T-helper 1 cell (primary cell): ENCODE data around the gene NFATC1.
A peak's percentile ranks its signal among the peaks of the same experiment; 100 is the strongest.
"Not testable (repeated sequence)": the region's sequence is repeated elsewhere in the genome, so short reads cannot be mapped to it uniquely, and the experiment has no call there.

Source experiments
- DNase-seq, 5 donors: peaks; one replicate each; pipeline ENCODE4 v3.0.0-alpha.2; 2012 to 2020

The NFATC1 gene

DNA sequence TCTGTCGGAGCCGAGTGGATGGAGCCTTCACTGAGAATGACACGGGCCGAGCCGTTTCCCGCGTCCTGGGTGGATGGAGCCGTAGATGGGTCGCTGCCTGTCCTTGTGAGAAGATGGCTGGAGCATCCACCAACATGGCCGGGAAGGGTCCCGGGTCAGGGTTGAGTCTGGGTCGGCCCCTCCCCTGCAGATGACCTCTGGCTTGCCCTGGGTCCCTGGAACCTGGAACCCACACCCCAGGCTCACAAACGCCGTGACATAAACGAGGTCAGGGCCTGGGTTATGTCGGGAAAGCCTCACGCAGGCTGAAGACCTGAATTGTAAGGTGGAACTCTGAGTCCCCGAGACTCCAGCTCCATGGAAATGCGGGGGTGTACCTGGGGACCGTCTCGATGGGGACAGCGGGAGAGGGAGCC lies 94.9 kb downstream of the NFATC1 start:
- peak in 1 of 5 donors; percentile 10 for DNase-seq

DNA sequence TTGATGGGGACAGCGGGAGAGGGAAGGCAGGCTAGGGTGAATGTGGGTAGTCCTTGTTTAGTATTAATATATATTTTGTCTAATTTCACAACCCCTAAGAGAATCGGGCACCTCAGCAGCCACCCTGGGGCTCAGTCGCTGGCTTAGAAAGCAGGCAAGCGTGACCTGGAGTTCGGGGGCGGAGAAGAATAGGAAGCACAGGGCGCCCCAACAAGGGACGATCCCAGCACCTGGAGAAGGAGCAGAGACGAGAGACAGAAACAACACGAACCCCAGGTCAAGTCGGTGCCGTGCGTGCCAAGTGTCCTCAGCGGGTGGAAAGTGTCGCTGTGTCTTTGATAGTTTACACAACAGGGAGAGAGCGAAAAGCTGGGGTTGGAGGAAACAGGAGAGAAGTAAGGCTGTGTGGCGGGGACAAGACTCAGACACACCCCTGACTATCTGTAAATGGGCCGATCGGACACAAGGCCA lies 95.4 kb downstream of the NFATC1 start:
- DNase-seq, result peak in 1 of 5 donors; percentile 6

DNA sequence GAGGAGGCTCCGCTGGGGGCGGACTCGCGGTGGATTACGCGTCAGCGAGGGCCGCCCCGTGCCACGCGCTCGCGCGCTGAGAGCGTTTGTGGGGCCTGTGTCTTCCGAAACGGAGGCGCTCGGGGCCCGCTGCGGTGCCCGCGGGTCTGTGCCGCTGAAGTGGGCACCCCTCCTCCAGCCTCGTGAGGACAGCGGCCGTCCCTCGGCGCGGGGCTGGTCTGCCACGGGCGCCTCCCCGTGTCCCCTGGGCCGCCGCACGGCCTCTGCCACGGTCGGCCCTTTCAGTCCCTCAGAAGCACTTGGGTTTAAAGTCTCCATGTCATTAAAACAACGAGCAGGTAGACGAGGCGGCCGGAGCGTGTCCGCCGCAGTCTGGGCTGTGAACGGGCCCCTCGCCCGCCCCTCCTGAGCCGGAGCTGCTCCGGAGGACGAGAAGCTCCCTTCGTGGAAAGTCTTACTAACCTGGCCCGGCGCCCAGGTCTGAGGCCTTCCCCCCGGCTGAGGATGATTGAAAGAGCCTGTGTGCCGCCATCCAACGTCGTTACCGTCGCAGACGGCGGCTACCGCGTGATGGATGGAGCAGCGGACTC lies 97.6 kb downstream of the NFATC1 start:
- no peak for DNase-seq

DNA sequence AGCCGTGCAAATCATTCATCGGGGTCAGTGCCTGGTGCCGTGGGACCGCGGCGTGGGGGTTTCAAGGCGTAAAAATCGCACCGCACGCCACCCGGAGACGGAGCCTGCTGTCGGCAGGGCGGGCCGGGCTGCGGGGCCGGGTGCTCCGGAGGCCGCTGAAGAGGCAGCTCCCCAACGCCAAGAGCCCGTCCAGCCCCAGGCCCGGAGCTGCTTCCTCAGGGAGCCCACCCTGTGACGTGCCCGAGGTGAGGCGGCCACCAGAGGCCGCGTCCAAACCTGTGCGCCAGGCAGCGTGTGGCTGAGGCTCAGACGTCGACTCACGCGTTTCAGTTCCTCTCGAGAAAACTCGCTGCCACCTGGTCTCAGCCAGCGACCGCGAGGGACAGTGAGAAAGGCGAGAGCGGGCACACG lies 98.1 kb downstream of the NFATC1 start:
- no peak for DNase-seq

DNA sequence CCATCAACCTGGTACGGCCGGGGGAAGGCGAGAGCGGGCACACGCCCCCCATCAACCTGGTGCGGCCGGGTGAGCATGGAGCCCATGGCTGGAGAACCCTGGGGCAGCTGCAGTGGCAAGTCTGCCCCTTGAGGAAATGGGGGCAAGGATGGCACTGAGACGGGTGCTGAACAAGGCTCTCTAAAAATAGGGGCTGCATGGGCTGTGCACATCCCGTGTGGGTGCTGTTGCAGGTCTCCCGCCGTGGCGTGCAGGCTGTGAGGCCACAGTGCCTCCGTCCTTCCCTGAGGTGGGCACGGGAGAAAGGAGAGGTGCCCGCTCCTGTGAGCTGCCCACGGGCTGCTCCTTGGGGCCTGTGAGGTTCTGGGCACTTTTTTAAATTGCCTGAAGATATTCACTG lies 99.2 kb downstream of the NFATC1 start:
- peak in 1 of 5 donors; percentile 7 for DNase-seq

DNA sequence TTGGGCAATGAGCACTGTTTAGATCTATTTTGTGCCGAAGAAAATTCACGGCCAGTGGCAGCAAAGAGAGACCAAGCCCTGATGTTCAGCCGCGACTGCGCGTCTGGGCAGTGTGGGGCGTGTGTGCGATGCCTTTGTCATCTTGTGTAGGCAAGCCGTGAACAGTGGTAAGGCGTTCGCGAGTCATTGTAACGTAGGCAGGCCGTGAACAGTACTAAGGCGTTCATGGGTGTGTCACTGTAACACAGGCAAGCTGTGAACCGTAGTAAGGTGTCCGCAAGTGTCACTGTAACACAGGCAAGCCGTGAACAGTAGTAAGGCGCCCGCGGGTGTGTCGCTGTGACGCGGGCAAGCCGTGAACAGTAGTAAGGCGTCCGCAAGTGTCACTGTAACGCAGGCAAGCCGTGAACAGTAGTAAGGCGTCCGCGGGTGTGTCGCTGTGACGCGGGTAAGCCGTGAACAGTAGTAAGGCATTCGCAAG lies 99.9 kb downstream of the NFATC1 start:
- DNase-seq, result peak in 1 of 5 donors; percentile 10

DNA sequence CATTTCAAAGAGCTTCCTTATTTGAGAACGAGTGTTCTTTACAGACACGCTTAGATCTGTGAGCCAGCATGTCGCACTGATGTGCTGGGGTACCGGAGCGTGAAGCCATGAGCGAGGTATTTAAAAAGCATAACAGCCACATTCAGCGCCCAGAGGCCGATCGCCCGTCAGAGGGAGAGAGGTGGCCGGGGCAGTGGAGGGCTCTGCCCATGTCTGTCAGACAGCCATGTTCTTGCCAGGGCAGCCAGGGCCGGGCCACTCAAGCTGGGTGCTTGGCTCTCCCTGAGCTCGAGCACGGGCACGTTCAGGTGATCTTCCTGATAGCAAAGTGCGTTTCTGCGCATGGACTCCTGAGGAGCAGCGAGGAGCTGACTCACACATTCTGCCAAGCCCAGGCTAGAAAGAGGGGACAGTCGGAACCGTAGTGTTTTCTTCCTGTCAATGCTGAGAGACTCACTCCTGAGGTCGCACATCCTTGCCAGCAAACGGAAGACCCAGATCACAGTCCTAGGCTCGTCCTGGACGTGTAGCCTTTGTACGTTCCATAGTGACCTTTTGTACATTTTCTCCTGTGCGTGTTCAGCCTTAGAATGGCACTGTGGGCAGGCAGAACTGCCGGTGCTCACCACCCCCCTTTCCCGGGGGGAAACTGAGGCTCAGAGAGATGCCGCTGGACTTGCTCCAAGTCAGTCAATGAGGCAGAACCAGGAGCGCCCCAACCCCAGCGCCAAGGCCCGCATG lies 100.7 kb downstream of the NFATC1 start:
- peak in 1 of 5 donors; percentile 6 for DNase-seq

DNA sequence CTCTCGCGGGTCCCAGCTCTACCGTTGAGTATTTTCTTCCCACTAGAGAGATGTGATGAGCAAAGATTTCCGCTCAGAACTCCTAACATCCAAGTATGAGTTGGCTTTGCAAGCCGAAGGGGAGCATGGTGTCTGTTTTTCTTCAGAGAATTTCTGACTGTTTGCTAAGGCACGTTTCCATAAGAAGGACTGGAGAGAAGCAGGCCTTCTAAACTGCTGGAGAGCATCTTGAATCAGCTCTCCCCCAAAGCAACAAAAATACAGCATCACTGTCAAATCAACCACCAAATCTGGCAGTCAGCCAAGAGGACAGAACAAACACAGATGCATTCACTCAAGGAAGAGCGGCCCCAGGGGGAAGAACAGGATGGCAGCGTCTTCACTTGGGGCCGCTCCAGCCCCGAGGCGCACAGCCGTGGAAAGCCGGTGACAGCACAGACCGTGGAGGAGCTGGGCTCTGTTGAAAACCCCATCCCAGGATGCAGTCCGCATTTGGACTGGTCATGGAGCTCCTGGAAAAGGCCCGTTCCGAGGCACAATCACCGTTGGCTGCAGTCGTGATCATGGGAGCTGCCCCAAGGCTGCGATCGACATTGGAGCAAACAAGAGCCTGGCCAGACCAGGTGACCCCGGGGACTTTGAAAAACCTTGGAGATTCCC lies 101.4 kb downstream of the NFATC1 start:
- DNase-seq, result peak in 1 of 5 donors; percentile 7

DNA sequence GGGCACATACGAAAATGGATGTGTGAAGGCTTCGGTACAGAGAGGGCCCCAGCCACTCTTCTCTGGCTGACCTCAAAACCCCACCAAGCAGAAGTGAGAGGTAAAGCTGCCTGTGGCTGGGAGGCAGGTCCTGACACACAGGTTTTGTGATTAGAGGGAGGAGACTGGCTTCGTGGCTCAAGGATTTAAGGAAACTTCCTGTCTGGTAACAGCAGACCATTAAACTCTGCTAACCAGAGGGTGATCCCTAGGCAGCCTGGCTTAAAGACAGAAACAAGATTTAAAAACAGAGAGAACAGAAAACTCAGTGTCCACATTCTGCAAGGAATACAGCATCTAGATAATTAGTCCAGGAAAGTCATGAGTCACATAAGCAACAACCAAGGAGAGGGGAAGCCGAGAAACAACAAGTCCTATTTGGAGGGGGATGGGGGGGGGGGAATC lies 101.9 kb downstream of the NFATC1 start:
- DNase-seq, result no peak

DNA sequence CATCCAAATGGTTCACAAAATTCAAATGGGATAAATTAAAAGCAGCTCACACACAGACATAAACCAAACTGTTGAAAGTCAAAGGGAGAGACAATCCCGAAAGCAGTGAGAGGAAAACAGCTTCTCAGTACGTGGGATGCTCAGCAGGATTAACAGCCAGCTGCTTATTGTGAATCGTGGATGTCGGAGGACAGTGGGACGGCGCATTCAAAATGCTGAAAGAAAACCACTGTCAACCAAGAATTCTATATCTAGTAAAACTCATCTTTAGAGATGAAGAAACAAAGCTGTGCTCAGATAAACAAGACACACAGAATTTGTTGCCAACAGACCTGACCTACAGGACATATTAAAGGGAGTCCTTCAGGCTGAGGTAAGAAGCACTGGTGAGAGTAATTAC lies 102.9 kb downstream of the NFATC1 start:
- no peak for DNase-seq

DNA sequence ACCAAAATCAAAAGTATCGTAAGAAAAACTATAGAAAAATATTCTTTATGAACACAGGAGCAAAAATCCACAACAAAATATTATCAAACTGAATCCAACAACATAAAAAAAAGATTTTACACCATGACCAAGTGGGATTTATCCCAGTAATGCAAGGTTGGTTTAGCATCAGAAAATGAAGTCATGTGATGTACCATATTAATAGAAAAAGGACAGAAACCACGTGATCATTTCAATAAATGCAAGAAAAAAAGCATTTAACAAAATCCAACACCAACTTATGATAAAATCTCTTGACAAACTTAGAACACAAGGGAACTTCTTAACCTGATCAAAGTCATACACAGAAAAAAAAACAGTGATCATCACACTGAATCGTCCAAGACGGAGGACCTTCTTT lies 105.3 kb downstream of the NFATC1 start:
- no peak for DNase-seq

DNA sequence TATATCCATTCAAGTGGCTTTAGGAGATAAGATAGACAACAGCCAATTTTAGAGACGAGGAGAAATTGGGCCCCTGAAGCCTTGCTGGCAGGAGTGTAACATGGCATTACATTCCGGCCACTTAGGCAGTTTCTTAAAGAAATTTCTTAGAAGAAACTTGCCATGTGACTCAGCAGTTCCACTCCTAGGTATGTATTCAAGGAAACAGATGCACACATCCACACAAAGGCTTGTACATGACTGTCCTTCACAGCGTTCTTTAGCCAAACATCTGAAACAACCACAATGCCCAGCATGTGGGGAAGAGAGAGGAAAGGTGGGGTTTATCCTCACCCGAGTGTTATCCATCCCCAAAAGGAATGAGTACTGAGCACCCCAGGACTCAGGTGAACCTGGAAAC lies 107.1 kb downstream of the NFATC1 start:
- DNase-seq, result no peak

DNA sequence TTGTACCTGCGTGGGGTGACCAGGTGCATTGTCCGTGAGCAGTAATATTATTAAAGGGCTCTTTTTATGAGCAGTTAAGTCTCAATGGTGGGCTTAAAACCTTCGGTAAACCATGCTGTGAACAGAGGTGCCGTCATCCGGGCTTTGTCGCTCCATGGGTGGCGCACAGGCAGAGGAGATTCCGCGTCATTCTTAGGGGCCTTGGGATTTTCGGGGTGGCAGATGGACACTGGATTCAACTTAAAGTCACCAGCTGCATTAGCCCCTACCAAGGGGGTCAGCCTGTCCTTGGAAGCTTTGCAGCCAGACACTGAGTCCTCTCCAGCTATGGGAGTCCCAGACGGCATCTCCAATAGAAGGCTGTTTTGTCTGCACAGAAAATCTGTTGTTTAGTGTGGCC lies 107.7 kb downstream of the NFATC1 start:
- DNase-seq, result no peak

DNA sequence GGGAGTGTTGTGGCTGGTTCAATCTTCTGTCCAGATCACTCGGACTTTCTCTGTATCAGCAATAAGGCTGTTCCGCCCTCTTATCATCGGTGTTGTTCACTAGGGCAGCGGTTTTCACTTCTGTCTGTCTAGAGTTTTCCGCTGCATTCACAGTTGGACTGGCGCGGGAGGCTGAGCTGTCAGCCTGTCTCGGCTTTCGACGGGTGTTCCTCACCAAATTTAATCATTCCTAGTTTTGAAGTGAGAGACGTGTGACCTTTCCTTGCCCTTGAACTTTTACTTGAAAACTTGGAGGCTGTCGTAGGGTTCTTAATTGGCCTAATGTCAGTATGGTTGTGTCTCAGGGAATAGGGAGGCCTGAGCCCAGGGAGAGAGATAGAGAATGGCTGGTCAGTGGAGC lies 108.3 kb downstream of the NFATC1 start:
- DNase-seq, result no peak

DNA sequence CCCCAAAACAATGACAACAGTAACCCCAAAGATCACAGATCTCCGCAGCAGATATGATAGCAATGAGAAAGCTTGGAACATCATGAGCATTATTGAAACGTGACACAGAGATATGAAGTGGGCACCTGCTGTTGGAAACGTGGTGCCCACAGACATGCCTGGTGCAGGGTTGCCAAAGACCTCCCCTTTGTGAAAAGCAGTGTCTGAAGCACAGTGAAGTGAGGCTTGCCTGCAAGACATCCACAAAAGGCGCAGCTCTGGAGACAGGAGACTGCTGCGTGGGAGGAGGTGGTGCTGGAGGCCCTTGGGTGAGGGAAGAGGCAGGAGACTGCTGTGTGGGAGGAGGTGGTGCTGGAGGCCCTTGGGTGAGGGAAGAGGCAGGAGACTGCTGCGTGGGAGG lies 108.8 kb downstream of the NFATC1 start:
- DNase-seq, result not testable (repeated sequence)

DNA sequence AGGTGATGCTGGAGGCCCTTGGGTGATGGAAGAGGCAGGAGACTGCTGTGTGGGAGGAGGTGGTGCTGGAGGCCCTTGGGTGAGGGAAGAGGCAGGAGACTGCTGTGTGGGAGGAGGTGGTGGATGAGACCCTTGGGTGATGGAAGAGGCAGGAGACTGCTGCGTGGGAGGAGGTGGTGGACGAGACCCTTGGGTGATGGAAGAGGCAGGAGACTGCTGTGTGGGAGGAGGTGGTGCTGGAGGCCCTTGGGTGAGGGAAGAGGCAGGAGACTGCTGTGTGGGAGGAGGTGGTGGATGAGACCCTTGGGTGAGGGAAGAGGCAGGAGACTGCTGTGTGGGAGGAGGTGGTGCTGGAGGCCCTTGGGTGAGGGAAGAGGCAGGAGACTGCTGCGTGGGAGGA lies 109.7 kb downstream of the NFATC1 start:
- DNase-seq, result not testable (repeated sequence)

DNA sequence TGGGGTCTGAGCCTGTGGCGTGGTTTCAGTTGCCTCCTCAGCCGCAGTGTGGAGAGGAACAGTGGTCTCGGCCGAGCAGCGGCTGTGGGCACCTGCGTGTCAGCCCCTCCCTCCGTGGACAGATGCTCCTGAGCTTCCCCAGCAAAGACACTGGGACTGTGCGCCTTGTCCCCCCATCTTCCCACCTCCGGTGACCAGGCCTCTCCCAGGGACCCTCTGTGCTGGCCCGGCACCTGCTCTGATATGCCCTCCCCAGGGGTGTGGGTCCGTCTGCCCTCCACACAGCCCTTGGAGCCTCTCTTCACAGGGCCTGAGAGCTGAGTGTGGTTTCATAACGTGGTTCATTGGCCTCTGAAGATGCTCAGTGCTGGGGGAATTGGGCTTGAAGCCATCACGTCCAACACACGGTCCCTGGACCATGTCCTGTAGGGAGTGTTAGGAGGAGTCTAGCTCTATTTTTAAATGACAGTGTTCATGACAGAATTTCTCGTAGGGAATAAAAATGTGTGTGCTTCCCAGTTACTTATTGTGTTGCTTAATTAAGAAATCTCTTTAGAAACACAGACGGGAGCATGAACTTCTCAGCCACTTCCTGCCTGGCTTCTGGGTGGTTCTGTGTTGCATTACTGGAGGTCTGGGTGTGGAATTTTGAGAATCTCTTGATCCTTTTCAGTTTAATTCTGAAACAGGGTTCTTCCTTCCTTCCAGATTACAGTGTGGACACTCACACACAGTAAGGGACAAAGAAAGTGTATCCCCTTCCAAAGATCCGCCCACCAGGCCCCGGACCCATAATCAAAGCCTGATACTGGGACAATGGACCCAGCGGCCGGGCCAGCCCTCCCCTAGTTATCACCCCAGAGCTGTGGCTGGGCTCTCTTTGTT lies 110.7 kb downstream of the NFATC1 start:
- DNase-seq, result peak in 1 of 5 donors; percentile 6

DNA sequence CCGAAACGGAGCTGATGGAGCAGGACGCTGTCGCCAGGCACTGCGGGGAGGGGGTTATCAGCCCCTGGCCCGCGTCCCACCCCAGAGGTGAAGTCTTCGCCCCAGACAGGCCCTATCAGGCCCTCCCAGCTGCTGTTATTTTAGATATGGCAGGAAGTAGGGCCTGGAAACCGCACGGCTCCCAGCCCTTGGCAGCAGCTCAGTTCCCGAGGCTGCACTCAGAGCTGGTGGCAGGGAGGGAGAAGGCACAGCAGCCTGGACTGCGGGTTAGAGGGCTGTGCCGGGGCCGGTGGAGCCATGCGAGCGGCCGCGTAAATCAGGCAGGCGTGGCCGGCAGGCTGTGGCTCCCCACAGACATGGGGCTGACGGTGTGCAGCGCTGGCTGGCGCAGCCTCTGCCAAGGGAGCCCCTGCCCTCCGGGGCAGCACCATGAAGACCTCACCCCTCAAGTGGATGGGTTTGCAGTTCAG lies 111.4 kb downstream of the NFATC1 start:
- peak in 1 of 5 donors; percentile 13 for DNase-seq

DNA sequence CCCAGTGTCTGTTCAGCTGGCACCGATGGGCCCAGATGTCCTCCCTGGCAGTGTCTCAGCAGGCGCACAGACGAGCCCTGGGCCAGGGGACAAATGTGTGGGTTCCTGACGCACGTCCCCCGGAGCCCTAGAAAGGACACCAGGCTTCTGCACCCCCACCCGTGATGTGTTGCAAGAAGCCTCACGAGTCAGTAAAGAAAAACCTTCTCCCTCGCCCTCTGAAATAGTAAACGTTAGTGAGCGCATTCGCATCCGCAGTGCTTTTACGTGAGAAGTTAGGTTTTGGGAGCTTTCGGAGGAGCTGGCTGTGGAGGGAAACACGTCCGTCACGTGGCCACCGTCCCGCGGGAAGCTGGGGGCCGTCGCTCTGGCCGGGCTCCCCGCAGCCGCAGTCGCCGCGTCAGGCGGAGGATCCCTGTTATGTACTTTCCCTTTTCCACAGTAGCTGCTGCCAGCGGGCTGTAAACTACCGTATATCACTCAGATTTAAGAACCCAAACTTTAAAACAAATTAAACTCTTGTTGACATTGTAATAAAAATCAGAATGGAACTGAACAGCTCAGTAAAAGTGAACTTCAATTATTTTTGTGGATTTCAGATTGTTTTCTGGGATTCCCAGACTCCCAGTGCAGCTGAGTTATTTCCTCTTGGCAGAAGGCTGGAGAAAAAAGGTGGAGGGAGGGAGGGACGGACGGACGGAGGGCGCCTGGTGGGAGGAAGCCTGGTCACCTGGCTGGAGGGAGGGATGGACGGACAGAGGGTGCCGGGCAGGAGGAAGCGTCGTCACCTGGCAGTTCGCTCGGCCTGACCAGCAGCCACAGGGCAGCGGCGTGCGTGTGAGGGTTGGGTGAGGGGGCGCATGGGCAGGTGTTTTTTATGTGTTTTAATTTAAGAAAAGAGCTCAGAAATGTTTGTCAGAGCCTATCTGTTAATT lies 112.1 kb downstream of the NFATC1 start:
- peak in 1 of 5 donors; percentile 2 for DNase-seq

DNA sequence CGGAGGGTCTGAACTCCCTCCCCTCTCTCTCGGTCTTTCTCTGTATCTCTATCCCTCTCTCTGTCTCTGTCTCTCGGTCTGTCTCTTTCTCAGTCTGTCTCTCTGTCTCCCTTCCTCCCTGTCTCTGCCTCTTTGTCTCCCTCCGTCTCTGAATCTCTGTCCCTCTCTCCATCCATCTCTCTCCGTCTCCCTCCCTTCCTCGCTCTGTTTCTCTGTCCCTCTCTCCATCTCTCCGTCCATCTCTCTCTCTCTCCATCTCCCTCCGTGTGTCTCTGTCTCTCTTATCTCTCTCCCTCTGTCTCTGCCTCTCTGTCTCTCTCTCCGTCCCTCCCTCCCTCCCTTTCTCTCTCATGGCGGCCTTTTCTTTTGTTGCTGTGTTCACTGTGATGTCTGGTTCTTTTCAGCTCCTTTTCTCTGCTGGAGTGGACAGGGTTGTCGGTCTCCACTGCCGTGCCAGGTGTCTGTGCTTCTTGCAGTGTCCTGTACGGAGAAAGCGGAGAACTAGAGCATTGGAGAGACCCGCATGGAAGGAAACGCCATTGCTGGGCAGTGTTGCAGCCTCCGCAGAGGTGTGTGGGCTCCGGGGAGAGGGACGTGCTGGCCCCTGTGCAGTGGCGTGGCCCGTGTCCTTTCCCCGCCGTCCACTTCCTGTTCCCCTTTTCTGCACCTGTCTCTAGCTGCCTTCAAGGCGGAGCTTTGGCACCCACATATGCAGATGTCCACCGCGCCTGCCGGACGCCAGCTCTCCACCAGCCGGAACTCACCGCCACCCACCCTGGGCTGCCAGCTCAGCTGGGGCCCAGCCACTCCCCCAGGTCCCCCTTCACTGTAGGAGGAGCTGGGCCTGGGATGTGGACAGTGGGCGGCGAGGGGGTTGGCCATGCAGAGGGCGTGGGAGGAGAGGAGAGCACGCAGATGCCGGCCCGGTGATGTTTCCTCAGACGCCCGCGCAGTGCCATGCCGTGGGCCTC lies 113.1 kb downstream of the NFATC1 start:
- DNase-seq, result peak in 1 of 5 donors; percentile 2
